OCI-LY3 (cell line): ENCODE data around the gene YWHAQ.

Source experiments
- H2AFZ ChIP-seq: fragments of 200-600, 300-600 bp; shearing (Covaris generic); 2 replicates; pipeline ENCODE4 v1.6.0; 2014; ENCODE audit warnings: antibody characterized with exemption, low read depth, low read length
- H3K27ac ChIP-seq: fragments of 200-600, 300-600 bp; sonication (generic); 2 replicates; pipeline ENCODE4 v1.5.1; 2014; ENCODE audit warnings: mild to moderate bottlenecking, low read length, moderate library complexity, mixed read lengths
- H3K27me3 ChIP-seq: fragments of 200-600, 300-600 bp; sonication (generic); 2 replicates; pipeline ENCODE4 v1.6.1; 2014; ENCODE audit warnings: low read depth, low read length, mixed read lengths
- H3K36me3 ChIP-seq: fragments of 200-600, 300-600 bp; sonication (generic); replicated peaks from 2 replicates; pipeline ENCODE3; 2014; ENCODE audit warnings: low read depth, low read length, mixed read lengths
- H3K4me1 ChIP-seq: fragments of 300-600, 200-600 bp; sonication (generic); 2 replicates; pipeline ENCODE4 v1.6.1; 2014; ENCODE audit warnings: low read length, mixed read lengths
- H3K4me2 ChIP-seq: fragments of 200-600, 300-600 bp; sonication (generic); 2 replicates; pipeline ENCODE4 v1.6.1; 2014; ENCODE audit warnings: low read length, mixed read lengths
- H3K4me3 ChIP-seq: fragments of 300-600, 200-600 bp; sonication (generic); 2 replicates; pipeline ENCODE4 v1.5.1; 2014; ENCODE audit warnings: antibody characterized with exemption, mild to moderate bottlenecking, low read length, moderate library complexity
- H3K79me2 ChIP-seq: fragments of 300-600, 200-600 bp; shearing (Covaris generic); 2 replicates; pipeline ENCODE4 v1.6.1; 2014; ENCODE audit warnings: mild to moderate bottlenecking, low read length, mixed read lengths
- H3K9ac ChIP-seq: fragments of 300-600, 200-600 bp; shearing (Covaris generic); 2 replicates; pipeline ENCODE4 v1.6.0; 2014; ENCODE audit warnings: mild to moderate bottlenecking, low read length, moderate library complexity
- H3K9me3 ChIP-seq: fragments of 200-600, 300-600 bp; shearing (Covaris generic); 2 replicates; pipeline ENCODE4 v1.6.1; 2014; ENCODE audit warnings: low read length, mixed read lengths; ENCODE audit not compliant: insufficient read depth
- H4K20me1 ChIP-seq: fragments of 200-600, 300-600 bp; sonication (generic); 2 replicates; pipeline ENCODE4 v1.6.1; 2016; ENCODE audit warnings: low read length, mixed read lengths; ENCODE audit not compliant: insufficient read depth
- CTCF ChIP-seq: fragments of 200-600, 300-600 bp; sonication (generic); IDR thresholded peaks from 2 replicates; pipeline ENCODE4 v1.5.1; 2014; ENCODE audit warnings: antibody characterized with exemption, low read length, low read depth
- EZH2phosphoT487 ChIP-seq: fragments of 200-600 bp; shearing (Covaris generic); IDR thresholded peaks from 2 replicates; pipeline ENCODE4 v1.6.1; 2018; ENCODE audit warnings: antibody characterized with exemption, mixed run types, low read depth

YWHAQ gene

GRCh38 chr2:9578467-9579235, 52.1 kb downstream of the YWHAQ start:
- no peaks in the 10 kb centered on the region for H3K79me2 ChIP-seq
- no peak overlapping the region for H3K4me2 ChIP-seq
- no peaks in the 10 kb centered on the region for H3K27me3 ChIP-seq
- no peaks in the 10 kb centered on the region for H4K20me1 ChIP-seq
- no peaks in the 10 kb centered on the region for H3K4me1 ChIP-seq
- H2AFZ ChIP-seq: no peak overlapping the region
- no peak overlapping the region for H3K4me3 ChIP-seq
- H3K36me3 ChIP-seq: peaks cover 8% of the 10 kb centered on the region
- H3K9me3 ChIP-seq: no peaks in the 10 kb centered on the region
- no peak overlapping the region for H3K27ac ChIP-seq
- no peak for TF ChIP-seq EZH2phosphoT487
- TF ChIP-seq CTCF: no peak
- no peak overlapping the region for H3K9ac ChIP-seq

GRCh38 chr2:9574331-9574730, 56.5 kb downstream of the YWHAQ start:
- Histone ChIP-seq H3K9ac (no peak overlapping the region), H3K27ac (no peak overlapping the region), H3K4me1 (no peaks in the 10 kb centered on the region), H3K4me3 (no peak overlapping the region), H2AFZ (no peak overlapping the region), H3K27me3 (no peaks in the 10 kb centered on the region), H3K4me2 (no peak overlapping the region), H3K36me3 (no peaks in the 10 kb centered on the region), H4K20me1 (no peaks in the 10 kb centered on the region), H3K9me3 (no peaks in the 10 kb centered on the region), H3K79me2 (no peaks in the 10 kb centered on the region)
- TF ChIP-seq EZH2phosphoT487 (no peak), CTCF (no peak)

- Histone ChIP-seq H3K9ac (no peak overlapping the region), H2AFZ (no peak overlapping the region), H3K4me3 (no peak overlapping the region), H3K79me2 (no peaks in the 10 kb centered on the region), H3K4me2 (no peak overlapping the region), H3K4me1 (no peaks in the 10 kb centered on the region), H3K27ac (no peak overlapping the region), H3K36me3 (no peaks in the 10 kb centered on the region), H3K9me3 (no peaks in the 10 kb centered on the region), H3K27me3 (no peaks in the 10 kb centered on the region), H4K20me1 (no peaks in the 10 kb centered on the region)
- TF ChIP-seq EZH2phosphoT487 (no peak), CTCF (no peak)
Observed at GRCh38 chr2:9573840-9574239, 57.0 kb downstream of the YWHAQ start.

- no peak for TF ChIP-seq CTCF
- Histone ChIP-seq H3K27me3 (no peaks in the 10 kb centered on the region), H3K4me1 (no peaks in the 10 kb centered on the region), H3K9me3 (no peaks in the 10 kb centered on the region), H3K4me3 (no peak overlapping the region), H4K20me1 (no peaks in the 10 kb centered on the region), H3K9ac (no peak overlapping the region), H3K4me2 (no peak overlapping the region), H3K27ac (no peak overlapping the region), H3K36me3 (no peaks in the 10 kb centered on the region), H3K79me2 (no peaks in the 10 kb centered on the region), H2AFZ (no peak overlapping the region)
Observed at GRCh38 chr2:9573013-9573720, 57.6 kb downstream of the YWHAQ start.
